Bone marrow (tissue), 2 donors: ENCODE measurements around the gene PTPN20.
"Not testable (repeated sequence)": the region's sequence is repeated elsewhere in the genome, so short reads cannot be mapped to it uniquely, and the experiment has no call there.

ENCODE experiments used
- DNase-seq, 2 donors: peaks; one replicate each; lab custom pipeline; 2025; lab: John Stamatoyannopoulos, UW

Gene PTPN20

DNA sequence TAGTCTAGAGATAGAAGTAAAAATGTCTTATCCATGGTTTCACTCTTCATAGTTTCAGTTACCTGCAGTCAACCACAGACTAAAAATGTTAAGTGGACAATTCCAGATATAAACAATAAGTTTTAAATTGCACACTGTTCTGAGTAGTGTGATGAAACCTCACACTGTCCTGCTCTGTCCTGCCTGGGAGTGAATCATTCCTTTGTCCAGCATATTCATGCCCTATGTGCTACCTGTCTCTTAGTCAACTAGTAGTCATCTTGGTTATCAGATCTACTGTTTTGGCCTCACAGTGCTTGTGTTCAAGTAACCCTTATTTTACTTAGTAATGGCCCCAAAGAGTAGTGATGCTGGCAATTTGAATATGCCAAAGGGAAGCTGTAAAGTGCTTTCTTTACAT is 49.5 kb downstream of the PTPN20 start:
- DNase-seq, result not testable (repeated sequence)

DNA sequence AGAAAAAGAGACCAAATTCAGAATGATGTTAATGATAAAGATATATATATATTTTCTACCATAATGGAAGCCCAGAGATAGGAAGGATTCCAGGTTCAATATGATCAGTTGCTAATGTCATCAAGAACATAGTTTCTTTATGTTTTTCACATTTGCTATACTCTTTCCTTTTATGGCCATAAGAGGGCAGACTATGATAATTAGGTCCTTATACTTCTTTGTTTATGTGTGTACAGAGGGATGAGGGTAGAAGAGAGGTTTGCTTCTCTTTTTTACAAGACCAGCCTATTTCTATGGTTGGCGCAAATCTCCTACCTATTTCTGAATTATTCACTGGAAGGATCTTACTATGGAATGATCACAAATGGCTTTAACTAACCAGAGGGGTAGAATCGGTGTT is 52.1 kb downstream of the PTPN20 start:
- not testable (repeated sequence) for DNase-seq

DNA sequence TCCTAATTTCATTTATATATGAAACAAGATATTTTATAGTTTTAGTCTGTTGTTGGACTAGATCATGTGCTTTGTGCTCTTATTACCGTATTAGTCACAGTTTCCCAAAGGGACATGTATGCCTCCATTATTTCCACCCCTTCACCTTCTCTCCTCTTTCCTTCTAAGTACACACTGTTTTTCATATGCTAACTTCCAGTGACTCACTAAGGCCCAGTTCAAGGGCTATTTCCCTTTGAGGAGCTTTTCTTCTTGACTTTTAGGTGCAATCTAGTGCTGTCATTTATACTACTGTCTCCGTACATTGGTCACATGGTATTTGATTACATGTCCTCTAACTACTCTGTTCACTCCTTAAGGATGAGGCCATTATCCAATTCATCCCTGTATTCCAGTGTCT is 55.8 kb downstream of the PTPN20 start:
- not testable (repeated sequence) for DNase-seq

DNA sequence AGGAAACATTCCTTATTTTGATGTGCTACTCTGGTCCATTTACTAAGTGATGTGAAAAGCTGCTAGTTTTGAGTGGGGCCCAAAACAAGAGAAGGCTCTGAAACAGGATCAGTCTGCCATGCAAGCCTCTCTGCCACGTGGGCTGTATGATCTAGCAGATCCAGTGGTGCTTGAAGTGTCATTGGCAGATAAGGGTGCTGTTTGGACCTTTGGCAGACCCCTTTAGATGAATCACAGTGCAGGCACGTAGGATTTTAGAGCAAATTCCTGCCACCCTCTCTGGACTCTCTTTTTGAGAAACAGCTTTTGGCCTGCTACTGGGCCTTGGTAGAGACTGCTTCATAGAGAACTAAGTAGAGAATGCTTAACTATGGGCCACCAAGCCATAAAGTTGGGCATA is 69.0 kb downstream of the PTPN20 start:
- not testable (repeated sequence) for DNase-seq

DNA sequence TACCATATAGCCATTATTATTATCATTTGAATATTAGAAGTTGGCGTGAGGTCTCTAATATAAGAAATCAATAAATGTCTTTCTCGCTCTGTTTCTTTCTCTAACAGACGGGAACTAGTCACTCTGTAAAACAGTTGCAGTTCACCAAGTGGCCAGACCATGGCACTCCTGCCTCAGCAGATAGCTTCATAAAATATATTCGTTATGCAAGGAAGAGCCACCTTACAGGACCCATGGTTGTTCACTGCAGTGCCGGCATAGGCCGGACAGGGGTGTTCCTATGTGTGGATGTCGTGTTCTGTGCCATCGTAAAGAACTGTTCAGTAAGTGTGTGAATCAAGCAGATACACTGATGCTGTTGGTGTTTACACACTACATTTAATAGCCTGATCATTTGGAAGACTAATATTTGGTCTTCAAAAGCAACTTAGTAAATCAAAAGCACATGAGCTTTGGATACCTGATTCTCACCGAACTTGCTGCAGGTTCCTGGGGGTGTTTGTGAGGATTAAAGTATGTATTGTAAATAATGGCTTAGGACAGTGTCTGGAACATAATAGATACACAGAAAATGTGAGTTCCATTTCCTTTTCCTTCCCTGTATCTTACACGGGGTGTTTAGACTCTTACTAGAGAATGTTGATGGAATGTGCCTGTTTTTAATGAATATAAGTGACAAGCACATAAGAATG is 76.2 kb downstream of the PTPN20 start:
- DNase-seq, result not testable (repeated sequence)

DNA sequence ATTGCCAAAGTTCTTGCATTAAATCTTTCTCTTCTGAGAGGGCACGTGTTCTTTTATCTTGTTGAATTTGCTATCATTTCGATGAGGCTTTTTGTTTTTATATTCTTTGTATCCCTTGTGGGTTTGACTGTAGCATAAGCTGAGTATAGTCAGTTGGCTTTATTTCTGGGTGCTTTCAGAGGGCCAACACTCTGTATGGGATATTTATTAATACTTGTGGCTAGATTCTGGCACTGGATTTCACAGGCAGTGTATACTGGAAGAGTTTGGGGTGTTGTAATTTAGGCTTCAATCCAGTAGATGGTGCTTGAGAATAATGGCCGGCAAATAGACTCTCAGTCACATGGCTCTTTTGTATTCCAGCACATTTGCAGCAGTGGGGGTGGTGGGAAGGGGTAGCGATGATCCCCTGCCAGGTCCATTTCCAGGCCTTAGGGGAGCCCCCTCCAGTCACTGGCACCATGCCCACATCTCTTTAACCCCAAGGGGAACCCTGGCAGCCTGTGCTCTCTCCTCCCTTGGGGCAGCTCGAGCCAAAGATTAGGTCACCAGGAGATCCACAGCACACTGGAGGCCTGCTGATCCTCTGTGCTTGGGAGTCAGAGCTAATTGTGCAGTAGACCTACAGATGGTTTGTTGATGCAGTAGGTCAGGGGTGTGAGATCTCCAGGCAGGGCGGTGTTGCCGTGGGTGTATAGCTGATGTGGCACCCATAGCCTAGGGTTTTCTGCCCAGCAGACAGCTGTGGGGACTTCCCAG is 81.8 kb downstream of the PTPN20 start:
- DNase-seq, result no peak

DNA sequence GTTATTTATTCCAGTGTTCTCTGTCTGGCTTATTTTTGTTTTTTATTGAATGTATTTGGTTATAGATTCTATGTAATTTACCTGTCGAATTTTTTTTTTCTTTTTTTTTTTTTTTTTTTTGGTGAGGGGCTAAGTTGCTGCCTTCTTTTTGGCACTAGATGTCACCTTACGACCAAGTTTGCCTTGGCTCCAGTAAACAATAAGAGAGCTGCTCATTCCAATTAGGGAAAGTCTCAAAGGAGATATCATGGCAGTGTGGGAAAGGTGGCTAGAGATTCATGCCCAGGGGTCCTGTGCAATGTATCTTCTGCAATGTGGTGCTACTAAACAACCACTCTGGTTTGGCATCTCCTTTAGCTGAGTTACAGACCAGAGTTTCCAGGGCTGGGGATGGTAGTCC is 84.0 kb downstream of the PTPN20 start:
- DNase-seq, result no peak

DNA sequence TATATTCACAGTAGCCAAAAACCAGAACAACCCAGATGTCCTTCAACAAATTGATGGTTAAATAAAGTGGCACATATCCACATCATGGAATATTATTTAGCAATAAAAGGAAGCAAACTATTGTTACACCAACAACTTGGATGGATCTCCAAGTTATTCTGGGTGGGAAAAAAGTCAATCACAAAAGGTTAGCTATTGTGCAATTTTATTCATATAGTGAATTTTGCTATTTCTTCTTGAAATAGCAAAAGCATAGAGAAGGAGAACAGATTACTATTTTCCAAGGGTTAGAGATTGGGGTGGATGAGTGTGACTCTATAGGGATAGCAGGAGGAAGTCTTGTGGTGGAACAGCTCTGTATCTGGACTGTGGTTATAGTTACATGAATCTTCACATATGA is 87.0 kb downstream of the PTPN20 start:
- no peak for DNase-seq

DNA sequence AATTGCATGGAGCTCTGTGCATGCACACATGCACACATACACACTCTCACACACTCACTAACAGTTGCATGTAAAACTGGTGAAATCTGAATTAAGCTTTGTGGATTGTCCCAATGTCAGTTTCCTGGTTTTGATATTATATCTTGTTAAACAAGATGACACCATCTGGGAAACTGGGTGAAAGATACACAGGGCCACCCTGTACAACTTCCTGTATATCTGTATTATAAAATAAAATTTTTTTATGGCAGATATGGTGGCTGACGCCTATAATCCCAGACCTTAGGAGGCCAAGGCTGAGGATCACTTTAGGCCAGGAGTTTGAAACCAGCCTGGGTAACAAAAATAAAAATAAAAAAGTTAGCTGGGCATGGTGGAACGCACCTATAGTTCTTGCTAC is 87.4 kb downstream of the PTPN20 start:
- no peak for DNase-seq

DNA sequence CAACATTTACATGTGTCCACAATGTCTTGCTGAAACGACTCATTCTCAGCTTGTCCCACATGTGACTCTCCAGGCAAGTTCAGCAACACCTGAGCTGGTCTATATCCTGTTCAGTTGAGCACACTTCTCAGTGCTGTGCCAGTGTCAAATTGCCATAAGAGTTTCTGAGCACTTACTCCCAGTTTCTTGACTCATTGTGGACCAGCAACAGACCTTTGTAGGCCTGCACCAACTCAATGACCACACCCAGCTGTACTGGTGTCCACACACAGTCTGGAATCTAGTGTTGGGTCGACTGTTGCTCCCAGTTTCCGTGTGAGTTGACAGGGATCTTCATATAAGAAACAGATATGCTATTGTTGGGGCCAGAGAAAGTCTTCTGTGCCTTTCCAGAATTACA is 88.0 kb downstream of the PTPN20 start:
- no peak for DNase-seq

DNA sequence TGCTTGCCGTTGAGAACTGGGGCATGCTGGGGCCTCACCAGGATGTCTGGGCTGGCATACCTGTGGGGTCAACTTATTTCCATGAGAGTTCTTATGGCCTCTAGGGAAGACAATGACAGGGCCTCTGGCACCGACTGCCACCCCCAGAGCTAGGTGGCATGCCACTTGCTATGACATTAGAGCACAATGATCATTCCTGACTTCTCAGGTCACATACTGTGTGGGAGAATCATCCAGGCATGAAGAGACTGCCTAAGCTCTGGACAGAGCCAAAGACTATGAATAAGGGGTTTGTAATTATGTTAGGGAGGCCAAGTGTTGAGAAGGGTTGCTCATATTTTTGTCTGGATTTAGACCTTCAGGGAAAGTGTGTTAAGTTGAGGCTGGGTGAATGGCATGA is 97.5 kb downstream of the PTPN20 start:
- DNase-seq, result no peak

DNA sequence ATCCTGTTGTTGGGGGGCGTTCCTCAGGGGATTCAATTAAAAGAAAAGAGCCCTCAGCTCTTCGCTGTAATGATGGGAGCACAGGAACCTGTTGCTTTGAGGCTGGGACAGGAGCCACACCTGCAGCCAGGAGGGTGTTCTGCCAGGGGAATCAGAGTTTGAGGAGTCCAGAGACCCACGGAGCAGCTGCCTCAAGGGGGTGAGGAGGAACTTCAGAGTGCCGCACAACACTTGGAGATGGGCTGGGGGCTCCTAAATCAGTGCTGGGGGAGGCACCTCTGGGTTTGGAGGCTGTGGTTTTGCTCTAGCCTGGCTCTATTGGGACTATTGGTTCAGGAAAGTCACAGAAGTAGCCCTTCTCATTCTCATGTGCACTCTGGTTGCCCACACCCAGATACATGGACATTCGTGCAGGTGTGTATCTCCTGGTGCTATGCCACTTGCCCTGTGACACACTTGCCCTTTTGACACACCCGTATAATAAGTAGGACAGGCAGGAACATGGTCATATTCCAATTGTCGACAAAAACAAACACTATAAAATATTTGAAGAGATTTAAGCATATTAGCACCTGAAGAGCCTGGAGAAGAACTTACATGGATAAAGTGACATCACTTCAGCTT is 98.1 kb downstream of the PTPN20 start:
- no peak for DNase-seq

DNA sequence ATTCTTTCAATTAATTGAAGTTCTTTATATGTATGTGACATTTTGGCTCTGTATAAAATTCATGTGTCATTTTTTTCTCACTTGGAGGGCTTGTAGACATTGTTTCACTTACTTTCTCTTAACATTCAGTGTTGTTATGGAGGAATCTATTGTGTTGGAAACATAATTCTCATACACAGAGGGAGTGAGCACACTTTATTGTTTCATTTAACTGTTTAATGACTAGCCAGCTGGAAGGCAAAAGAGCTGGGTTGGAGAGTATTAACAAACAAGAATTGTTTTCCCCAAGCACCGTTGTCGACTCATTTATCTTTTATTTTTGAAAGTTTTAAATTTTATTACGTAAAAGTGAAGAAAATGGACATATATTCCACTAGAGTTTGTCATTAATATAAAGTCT is 98.8 kb downstream of the PTPN20 start:
- DNase-seq, result no peak

DNA sequence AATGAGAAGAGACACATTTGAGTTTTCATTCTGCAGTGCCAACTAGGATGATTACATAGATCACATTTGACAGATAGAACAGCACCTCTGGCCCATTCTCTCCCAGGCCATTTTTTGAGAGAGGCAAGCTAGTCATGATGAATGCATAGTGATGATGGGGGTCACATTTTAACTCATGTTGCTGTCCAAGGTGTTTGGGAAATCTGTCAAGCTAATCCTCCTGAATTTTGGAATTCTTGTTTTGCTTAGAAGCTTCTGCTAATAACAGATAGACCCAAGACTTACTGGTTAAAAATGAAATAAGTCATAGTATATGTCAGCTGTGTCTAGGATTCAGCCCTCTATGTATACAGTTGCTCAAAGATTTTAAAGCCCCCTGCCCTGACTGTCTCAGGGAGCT is 101.0 kb downstream of the PTPN20 start:
- DNase-seq, result no peak

DNA sequence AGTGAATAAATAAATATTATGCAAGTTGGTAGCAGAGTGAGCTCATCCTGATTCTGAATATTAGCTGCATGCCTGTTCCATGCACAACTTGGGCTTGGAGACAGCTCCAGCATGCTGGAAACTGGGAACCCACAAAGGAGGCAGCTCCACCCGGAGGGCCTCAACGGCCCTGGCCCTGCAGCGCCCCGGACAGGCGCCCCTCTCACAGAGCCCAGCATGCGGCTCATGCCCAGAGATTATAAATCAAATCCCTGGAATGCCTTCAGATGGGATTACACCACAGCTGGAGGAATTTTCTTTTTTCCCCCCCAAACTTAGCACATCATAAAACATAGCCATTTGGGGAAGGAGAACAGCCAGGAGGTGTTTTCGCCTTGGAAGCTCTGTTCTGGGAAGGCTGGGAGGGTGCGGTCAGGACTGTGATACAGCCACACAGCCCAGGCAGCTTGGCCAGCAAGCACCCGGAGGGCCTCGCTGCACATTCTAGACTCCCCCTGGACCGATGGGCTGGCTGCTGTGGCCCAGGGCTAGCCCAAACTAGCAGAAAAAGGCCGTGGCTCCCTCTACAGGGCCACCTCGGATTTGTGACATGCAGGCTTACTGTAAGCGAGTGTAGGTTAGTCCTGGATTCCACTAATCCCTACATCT is 102.4 kb downstream of the PTPN20 start:
- DNase-seq, result no peak

DNA sequence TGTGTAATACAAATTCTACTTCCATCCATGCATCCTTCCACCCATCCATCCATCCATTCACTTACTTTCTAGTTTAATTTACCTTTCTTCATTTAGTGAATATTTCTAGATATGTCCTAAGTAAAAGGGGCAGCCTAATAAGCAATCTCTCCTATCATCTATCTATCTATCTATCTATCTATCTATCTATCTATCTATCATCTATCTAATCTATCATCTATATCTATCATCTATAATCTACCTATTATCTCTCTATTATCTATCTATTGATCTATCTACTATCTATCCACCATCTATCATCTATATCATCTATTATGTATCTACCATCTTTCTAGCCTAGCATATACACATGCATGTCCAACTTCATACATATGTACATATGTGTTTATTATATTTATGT is 104.2 kb downstream of the PTPN20 start:
- DNase-seq, result no peak

DNA sequence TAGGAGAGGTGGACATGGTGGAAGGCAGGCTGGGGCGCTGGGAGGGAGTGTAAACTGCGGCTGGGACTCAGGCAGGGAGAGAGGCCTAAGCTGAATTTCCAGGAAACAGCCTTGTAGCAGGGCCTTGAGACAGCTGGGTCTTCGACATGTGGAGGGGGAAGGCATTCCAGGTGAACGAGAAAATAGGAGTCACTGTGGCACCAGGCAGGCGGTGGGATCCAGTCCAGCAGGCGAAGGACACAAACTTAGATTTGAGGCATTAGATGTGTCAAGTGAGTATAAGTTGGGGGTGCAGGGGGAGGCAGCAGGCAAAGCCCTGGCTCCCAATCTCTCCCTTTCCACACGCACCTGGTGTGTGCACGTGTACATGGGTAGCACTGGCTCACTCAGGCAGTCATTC is 105.3 kb downstream of the PTPN20 start:
- DNase-seq, result no peak

DNA sequence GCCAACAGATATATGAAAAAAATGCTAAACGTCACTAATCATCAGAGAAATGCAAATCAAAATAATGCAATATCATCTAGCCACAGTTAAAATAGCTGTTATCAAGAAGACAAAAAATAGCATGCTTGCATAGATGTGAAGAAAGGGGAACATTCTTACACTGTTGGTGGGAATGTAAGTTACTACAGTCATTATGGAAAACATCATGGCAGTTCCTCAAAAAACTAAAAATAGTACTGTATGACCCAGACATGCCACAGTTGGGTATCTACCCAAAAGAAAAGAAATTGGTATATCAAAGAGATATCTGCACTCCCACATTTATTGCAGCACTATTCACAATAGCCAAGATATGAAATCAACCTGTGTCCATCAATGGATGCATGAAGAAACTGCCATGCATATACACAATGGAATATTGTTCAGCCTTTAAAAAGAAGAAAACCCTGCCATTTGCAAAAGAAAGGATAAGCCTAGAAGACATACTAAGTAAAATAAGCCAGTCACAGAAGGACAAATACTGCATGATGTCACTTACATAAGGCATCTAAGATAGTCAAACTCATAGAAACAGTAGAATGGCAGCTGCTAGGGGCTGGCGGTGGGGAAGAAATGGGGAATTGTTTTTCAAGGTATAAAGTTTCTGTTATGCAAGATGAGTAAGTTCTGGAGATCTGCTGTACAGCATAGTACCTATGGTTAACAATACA is 107.0 kb downstream of the PTPN20 start:
- DNase-seq, result no peak

DNA sequence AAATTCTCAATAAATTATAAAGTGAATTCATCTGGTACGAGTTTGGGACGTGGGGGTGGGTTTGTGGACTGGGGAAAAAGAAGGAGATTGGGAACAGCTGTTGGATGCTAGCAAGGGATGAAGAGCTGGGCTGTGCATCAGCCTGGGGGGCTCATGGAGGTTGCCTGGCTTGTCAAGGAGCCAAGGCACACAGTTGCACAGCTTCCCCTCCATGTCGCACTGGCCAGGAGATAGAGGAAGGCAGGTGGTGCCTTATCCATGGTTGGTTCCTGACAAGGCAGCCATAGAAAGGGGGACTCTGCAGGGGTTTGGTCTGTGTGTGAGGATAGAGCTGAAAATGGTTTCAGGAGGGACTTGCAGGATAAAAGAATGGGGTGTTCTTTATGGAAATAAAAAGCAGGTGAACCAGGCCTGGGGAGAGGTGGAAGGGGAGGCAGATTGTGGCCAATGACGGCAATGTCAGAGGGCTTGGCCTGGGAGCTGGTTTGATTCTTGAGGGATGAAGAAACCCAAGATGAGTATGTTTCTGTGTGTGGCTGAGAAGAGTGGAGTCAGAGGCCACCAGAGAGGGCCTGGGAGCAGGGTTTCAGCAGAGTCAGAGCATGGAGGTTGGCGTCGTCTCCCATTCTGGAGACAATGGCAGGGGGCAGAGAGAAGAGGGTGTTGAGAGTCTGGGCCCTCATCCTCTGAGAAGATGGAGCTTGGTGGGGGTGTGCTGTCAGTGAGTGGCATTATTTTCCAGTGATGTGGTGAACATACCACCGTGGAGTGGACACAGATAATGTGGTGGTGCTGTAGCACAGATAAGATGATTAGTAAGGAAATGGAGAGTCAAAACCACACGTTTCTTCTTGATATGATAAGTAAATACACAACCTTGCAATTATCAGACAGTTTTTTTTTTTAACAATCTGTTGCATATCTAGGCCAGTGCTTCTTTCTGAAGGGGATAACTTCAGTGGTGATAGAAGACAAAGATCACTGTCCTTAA is 108.2 kb downstream of the PTPN20 start:
- no peak for DNase-seq

DNA sequence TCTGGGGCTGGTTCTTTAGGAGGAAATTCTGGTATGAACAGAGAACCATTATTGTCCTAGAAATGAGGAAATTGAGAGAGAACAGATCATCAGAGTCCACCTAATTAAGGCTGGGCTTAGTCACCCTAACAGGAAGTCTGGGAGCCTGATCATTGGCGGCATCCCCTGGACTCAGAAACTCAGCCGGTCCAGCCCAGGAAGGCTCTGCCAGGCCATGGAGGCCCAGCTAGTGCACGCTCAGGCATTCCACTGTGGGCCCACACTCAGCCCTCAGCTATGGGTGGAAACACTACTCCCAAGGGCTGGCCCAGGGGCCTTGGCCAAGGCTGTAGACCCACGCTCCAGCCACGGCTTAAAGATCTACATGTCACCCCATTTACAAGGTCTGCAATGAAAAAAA is 109.2 kb downstream of the PTPN20 start:
- DNase-seq, result no peak

DNA sequence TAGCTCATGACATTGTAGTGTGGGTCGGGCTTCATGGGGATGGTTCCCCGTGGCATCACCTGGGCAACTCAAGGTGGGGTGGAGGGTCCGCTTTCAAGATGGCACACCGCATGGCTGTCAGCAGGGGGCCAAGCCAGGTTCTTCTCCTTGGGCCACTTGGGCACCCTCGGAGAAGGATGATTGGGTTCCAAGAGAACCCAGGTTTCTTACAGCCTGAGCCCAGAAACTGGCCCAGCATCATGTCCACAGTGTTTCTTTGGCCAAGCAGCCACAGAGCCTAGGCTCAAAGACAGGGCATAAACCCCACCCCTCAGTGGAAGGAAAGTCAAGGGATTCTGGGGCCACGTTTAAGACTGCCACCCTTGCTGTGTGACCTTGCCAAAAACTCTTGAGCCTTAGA is 110.6 kb downstream of the PTPN20 start:
- DNase-seq, result no peak
